IPS DF 6.9 (cell line): ENCODE data around the gene PTAR1.
"Not testable (repeated sequence)": the region's sequence is repeated elsewhere in the genome, so short reads cannot be mapped to it uniquely, and the experiment has no call there.

Experiments used
- DNase-seq: peaks from one replicate; pipeline ENCODE4 v3.0.0-alpha.2; 2013; ENCODE audit warnings: low read depth, low spot score
- H3K27ac ChIP-seq: one replicate; pipeline ENCODE4 v1.5.1; 2013; ENCODE audit warnings: low read length, control low read depth
- H3K27me3 ChIP-seq: 2 replicates; pipeline ENCODE4 v1.6.1; 2013; ENCODE audit warnings: mild to moderate bottlenecking, low read length; ENCODE audit not compliant: control insufficient read depth, insufficient read depth
- H3K36me3 ChIP-seq: 2 replicates; pipeline ENCODE4 v1.6.1; 2013; ENCODE audit warnings: low read length; ENCODE audit not compliant: control insufficient read depth, insufficient read depth
- H3K4me1 ChIP-seq: 2 replicates; pipeline ENCODE4 v1.6.1; 2013; ENCODE audit warnings: low read length; ENCODE audit not compliant: control insufficient read depth, insufficient read depth
- H3K4me3 ChIP-seq: 2 replicates; pipeline ENCODE4 v1.5.1; 2013; ENCODE audit warnings: mild to moderate bottlenecking, low read length
- H3K9me3 ChIP-seq: 2 replicates; pipeline ENCODE4 v1.6.1; 2013; ENCODE audit warnings: low read length, inconsistent platforms; ENCODE audit not compliant: control insufficient read depth, insufficient read depth
- WGBS: extraction: QIAGEN DNeasy Blood & Tissue Kit; methylation state at CpG from one replicate; pipeline ENCODE4 v1.1.7; 2013; ENCODE audit warnings: mixed read lengths, missing lambda C conversion rate; ENCODE audit not compliant: insufficient read length, insufficient coverage; 5-methylcytosine and 5-hydroxymethylcytosine counted together

Gene PTAR1

GRCh38 chr9:69785757-69786156, 25.9 kb upstream of the PTAR1 start:
- H3K9me3 ChIP-seq: no peaks in the 10 kb centered on the region
- H3K4me3 ChIP-seq: no peak overlapping the region
- H3K27ac ChIP-seq: no peak overlapping the region
- no peaks in the 10 kb centered on the region for H3K36me3 ChIP-seq
- DNase-seq: no peak
- no peaks in the 10 kb centered on the region for H3K4me1 ChIP-seq
- H3K27me3 ChIP-seq: no peaks in the 10 kb centered on the region

GRCh38 chr9:69773258-69773657, 13.4 kb upstream of the PTAR1 start:
- H3K9me3 ChIP-seq: no peaks in the 10 kb centered on the region
- H3K27ac ChIP-seq: no peak overlapping the region
- no CpG with 5 or more reads among the region's 1 CpG for WGBS
- no peaks in the 10 kb centered on the region for H3K4me1 ChIP-seq
- DNase-seq: no peak
- no peaks in the 10 kb centered on the region for H3K36me3 ChIP-seq
- H3K4me3 ChIP-seq: no peak overlapping the region
- H3K27me3 ChIP-seq: no peaks in the 10 kb centered on the region

GRCh38 chr9:69771775-69772418, 12.1 kb upstream of the PTAR1 start:
- Histone ChIP-seq H3K27ac (no peak overlapping the region), H3K27me3 (no peaks in the 10 kb centered on the region), H3K9me3 (no peaks in the 10 kb centered on the region), H3K4me1 (no peaks in the 10 kb centered on the region), H3K4me3 (no peak overlapping the region), H3K36me3 (no peaks in the 10 kb centered on the region)
- no CpG with 5 or more reads among the region's 4 CpGs for WGBS
- DNase-seq: no peak

GRCh38 chr9:69768716-69769115, 8.9 kb upstream of the PTAR1 start:
- H3K36me3 ChIP-seq: no peaks in the 10 kb centered on the region
- H3K9me3 ChIP-seq: no peaks in the 10 kb centered on the region
- DNase-seq: no peak
- H3K4me3 ChIP-seq: no peak overlapping the region
- no peak overlapping the region for H3K27ac ChIP-seq
- no CpG with 5 or more reads among the region's 1 CpG for WGBS
- no peaks in the 10 kb centered on the region for H3K27me3 ChIP-seq
- no peaks in the 10 kb centered on the region; the same call in 1 of the 2 replicates for H3K4me1 ChIP-seq

- WGBS: no CpG with 5 or more reads among the region's 1 CpG
- H3K4me3 ChIP-seq: no peak overlapping the region
- H3K9me3 ChIP-seq: no peaks in the 10 kb centered on the region
- no peaks in the 10 kb centered on the region; the same call in 1 of the 2 replicates for H3K4me1 ChIP-seq
- no peak for DNase-seq
- no peaks in the 10 kb centered on the region for H3K27me3 ChIP-seq
- H3K36me3 ChIP-seq: no peaks in the 10 kb centered on the region
- no peak overlapping the region for H3K27ac ChIP-seq
Observed at GRCh38 chr9:69768101-69768500, 8.3 kb upstream of the PTAR1 start.

GRCh38 chr9:69763862-69764261, 4.1 kb upstream of the PTAR1 start:
- H3K27ac ChIP-seq, H3K4me3 ChIP-seq, H3K27me3 ChIP-seq, H3K36me3 ChIP-seq, H3K4me1 ChIP-seq, H3K9me3 ChIP-seq, DNase-seq: not testable (repeated sequence)
- no CpG with 5 or more reads among the region's 5 CpGs for WGBS

- no CpG with 5 or more reads among the region's 1 CpG for WGBS
- Histone ChIP-seq H3K4me3 (no peak overlapping the region), H3K4me1 (no peaks in the 10 kb centered on the region; the same call in 1 of the 2 replicates), H3K9me3 (no peaks in the 10 kb centered on the region), H3K27ac (no peak overlapping the region), H3K36me3 (no peaks in the 10 kb centered on the region), H3K27me3 (no peaks in the 10 kb centered on the region)
- no peak for DNase-seq
Observed at GRCh38 chr9:69762527-69762926, 2.7 kb upstream of the PTAR1 start.

- no CpG with 5 or more reads among the region's 7 CpGs for WGBS
Observed at GRCh38 chr9:69760278-69760610, 433 bp upstream of the PTAR1 start.

GRCh38 chr9:69759021-69759420, 790 bp downstream of the PTAR1 start:
- no CpG with 5 or more reads among the region's 5 CpGs for WGBS
- DNase-seq: no peak
- H3K27me3 ChIP-seq: no peaks in the 10 kb centered on the region
- no peaks in the 10 kb centered on the region; the same call in 1 of the 2 replicates for H3K4me1 ChIP-seq
- no peaks in the 10 kb centered on the region for H3K9me3 ChIP-seq
- H3K4me3 ChIP-seq: peak overlapping the region; percentile 98; the same call in 1 of the 2 replicates
- no peaks in the 10 kb centered on the region for H3K36me3 ChIP-seq
- no peak overlapping the region for H3K27ac ChIP-seq

More at GRCh38 chr9:69760278-69760610, 433 bp upstream of the PTAR1 start:
- Histone ChIP-seq H3K36me3 (no peaks in the 10 kb centered on the region), H3K9me3 (no peaks in the 10 kb centered on the region), H3K4me1 (no peaks in the 10 kb centered on the region; the same call in 1 of the 2 replicates), H3K27me3 (no peaks in the 10 kb centered on the region), H3K27ac (no peak overlapping the region), H3K4me3 (peak overlapping the region; percentile 98; the same call in 1 of the 2 replicates)
- DNase-seq: no peak

GRCh38 chr9:69757996-69758675, 1.7 kb downstream of the PTAR1 start:
- WGBS: 100% methylated on average over 2 of the region's 6 CpGs
- Histone ChIP-seq H3K4me1 (no peaks in the 10 kb centered on the region; the same call in 1 of the 2 replicates), H3K36me3 (no peaks in the 10 kb centered on the region), H3K27me3 (no peaks in the 10 kb centered on the region), H3K4me3 (peak overlapping the region; percentile 6; the same call in 1 of the 2 replicates), H3K27ac (no peak overlapping the region), H3K9me3 (no peaks in the 10 kb centered on the region)
- DNase-seq: no peak

- Histone ChIP-seq H3K27ac (no peak overlapping the region), H3K36me3 (no peaks in the 10 kb centered on the region), H3K9me3 (no peaks in the 10 kb centered on the region), H3K4me3 (no peak overlapping the region), H3K27me3 (no peaks in the 10 kb centered on the region), H3K4me1 (no peaks in the 10 kb centered on the region; the same call in 1 of the 2 replicates)
- no CpG with 5 or more reads among the region's 2 CpGs for WGBS
- no peak for DNase-seq
Observed at GRCh38 chr9:69755205-69755604, 4.6 kb downstream of the PTAR1 start.
